Natural killer cell treated with Interleukin-12 subunit alpha and Interleukin-12 subunit beta and Interleukin-15 and Interleukin-18, amount 100 ng/mL, for 72 hours (primary cell): ENCODE results near the gene KCNQ4. TPM values are rescaled to one million over a fixed set of nuclear protein-coding genes. Genes with fewer than 3 reads are reported as not detected.

Source experiments
- ATAC-seq, 2 donors: fragments of 150-1000 bp; cut with Tn5 transposase in 1 of 2; sonication (Bioruptor Pico), chemical (Tn5 transposase) in 1 of 2; 2 replicates each; pipeline ENCODE4 v1.10.0; 2021
- DNase-seq: peaks from one replicate; pipeline ENCODE4 v3.0.0; 2022; ENCODE audit warnings: low spot score
- H3K27ac Mint-ChIP-seq, 2 donors: 1 replicate in 1 of 2; 2 replicates in 1 of 2; pipeline ENCODE4 v1.8.0; 2022; ENCODE audit warnings: mixed read lengths in 2 of 2, mild to moderate bottlenecking in 1 of 2, moderate library complexity in 1 of 2
- H3K27me3 Mint-ChIP-seq, 2 donors: 1 replicate in 1 of 2; 2 replicates in 1 of 2; pipeline ENCODE4 v1.8.0; 2022; ENCODE audit warnings: mixed read lengths in 2 of 2
- H3K36me3 Mint-ChIP-seq: one replicate; pipeline ENCODE4 v1.8.0; 2022; ENCODE audit warnings: mixed read lengths
- H3K4me1 Mint-ChIP-seq, 2 donors: 1 replicate in 1 of 2; 2 replicates in 1 of 2; pipeline ENCODE4 v1.8.0; 2022; ENCODE audit warnings: low read depth in 2 of 2, mixed read lengths in 2 of 2, mild to moderate bottlenecking in 1 of 2
- H3K4me3 Mint-ChIP-seq: one replicate; pipeline ENCODE4 v1.8.0; 2022; ENCODE audit warnings: mixed read lengths
- H3K9me3 Mint-ChIP-seq: 2 replicates; pipeline ENCODE4 v1.8.0; 2022; ENCODE audit warnings: mixed read lengths
- total RNA-seq, 2 donors: library from RNA; stranded (reverse); gene quantifications; one replicate each; pipeline ENCODE4 v1.2.3, GENCODE V29; 2022

The KCNQ4 gene
- total RNA-seq, 2 donors from 2014 or later = 0.24 to 0.56 TPM

- H3K36me3 Mint-ChIP-seq = peaks cover 24% of the 10 kb centered on the region
- ATAC-seq (no peak), DNase-seq (no peak)
- H3K4me1 Mint-ChIP-seq = peaks cover 11 to 17% of the 10 kb centered on the region in 2 donors
- no peak overlapping the region for H3K27ac Mint-ChIP-seq
- no peak overlapping the region for H3K4me3 Mint-ChIP-seq
- no peaks in the 10 kb centered on the region for H3K9me3 Mint-ChIP-seq
- H3K27me3 Mint-ChIP-seq = no peaks in the 10 kb centered on the region
These were observed 21.3 kb upstream of the KCNQ4 start for GRCh38 chr1:40762144-40762923.

GRCh38 chr1:40763742-40764532 is 19.6 kb upstream of the KCNQ4 start:
- Mint-ChIP-seq H3K27ac (peak overlapping the region; percentile 62 to 63), H3K4me3 (peak overlapping the region; percentile 52), H3K4me1 (peaks cover 11 to 17% of the 10 kb centered on the region in 2 donors), H3K36me3 (peaks cover 18% of the 10 kb centered on the region), H3K27me3 (no peaks in the 10 kb centered on the region), H3K9me3 (no peaks in the 10 kb centered on the region)
- ATAC-seq (no peak), DNase-seq (no peak)

- Mint-ChIP-seq H3K9me3 (no peaks in the 10 kb centered on the region), H3K27ac (no peak overlapping the region), H3K27me3 (no peaks in the 10 kb centered on the region), H3K4me3 (no peak overlapping the region), H3K36me3 (peaks cover 12% of the 10 kb centered on the region), H3K4me1 (peaks cover 15 to 17% of the 10 kb centered on the region in 2 donors)
- DNase-seq = no peak
- ATAC-seq = no peak
These were observed 18.6 kb upstream of the KCNQ4 start for GRCh38 chr1:40764981-40765380.

GRCh38 chr1:40766017-40766416 is 17.6 kb upstream of the KCNQ4 start:
- no peak for DNase-seq
- H3K27me3 Mint-ChIP-seq = no peaks in the 10 kb centered on the region
- no peak overlapping the region for H3K4me3 Mint-ChIP-seq
- H3K4me1 Mint-ChIP-seq = peaks cover 17 to 18% of the 10 kb centered on the region in 2 donors
- H3K36me3 Mint-ChIP-seq = peaks cover 13% of the 10 kb centered on the region
- H3K9me3 Mint-ChIP-seq = no peaks in the 10 kb centered on the region
- ATAC-seq = no peak
- H3K27ac Mint-ChIP-seq = no peak overlapping the region

GRCh38 chr1:40766560-40766959 is 17.0 kb upstream of the KCNQ4 start:
- H3K27me3 Mint-ChIP-seq = no peaks in the 10 kb centered on the region
- H3K9me3 Mint-ChIP-seq = no peaks in the 10 kb centered on the region
- H3K36me3 Mint-ChIP-seq = peaks cover 17% of the 10 kb centered on the region
- DNase-seq (no peak), ATAC-seq (no peak)
- peaks cover 17 to 18% of the 10 kb centered on the region in 2 donors for H3K4me1 Mint-ChIP-seq
- no peak overlapping the region for H3K4me3 Mint-ChIP-seq
- no peak overlapping the region for H3K27ac Mint-ChIP-seq

- H3K27me3 Mint-ChIP-seq = no peaks in the 10 kb centered on the region
- H3K36me3 Mint-ChIP-seq = peaks cover 17% of the 10 kb centered on the region
- no peak overlapping the region for H3K4me3 Mint-ChIP-seq
- no peak for DNase-seq
- H3K9me3 Mint-ChIP-seq = no peaks in the 10 kb centered on the region
- no peak overlapping the region for H3K27ac Mint-ChIP-seq
- no peak for ATAC-seq
- peaks cover 16 to 17% of the 10 kb centered on the region in 2 donors for H3K4me1 Mint-ChIP-seq
These were observed 15.2 kb upstream of the KCNQ4 start for GRCh38 chr1:40768146-40768990.

GRCh38 chr1:40769815-40770214 is 13.8 kb upstream of the KCNQ4 start:
- peaks cover 4 to 7% of the 10 kb centered on the region in 2 donors for H3K4me1 Mint-ChIP-seq
- no peak for ATAC-seq
- H3K9me3 Mint-ChIP-seq = no peaks in the 10 kb centered on the region
- H3K27me3 Mint-ChIP-seq = no peaks in the 10 kb centered on the region
- peaks cover 5% of the 10 kb centered on the region for H3K36me3 Mint-ChIP-seq
- no peak overlapping the region for H3K27ac Mint-ChIP-seq
- no peak for DNase-seq
- H3K4me3 Mint-ChIP-seq = no peak overlapping the region

- Mint-ChIP-seq H3K9me3 (no peaks in the 10 kb centered on the region), H3K4me1 (peaks cover 0 to 7% of the 10 kb centered on the region in 2 donors), H3K36me3 (peaks cover 5% of the 10 kb centered on the region), H3K27ac (no peak overlapping the region), H3K27me3 (no peaks in the 10 kb centered on the region), H3K4me3 (no peak overlapping the region)
- ATAC-seq (no peak), DNase-seq (no peak)
These were observed 13.1 kb upstream of the KCNQ4 start for GRCh38 chr1:40770296-40771070.

GRCh38 chr1:40772146-40772955 is 11.2 kb upstream of the KCNQ4 start:
- peaks cover 0 to 7% of the 10 kb centered on the region in 2 donors for H3K4me1 Mint-ChIP-seq
- H3K9me3 Mint-ChIP-seq = no peaks in the 10 kb centered on the region
- H3K4me3 Mint-ChIP-seq = no peak overlapping the region
- H3K27ac Mint-ChIP-seq = peak overlapping the region in 1 of 2 donors; percentile 57
- H3K27me3 Mint-ChIP-seq = no peaks in the 10 kb centered on the region
- DNase-seq (no peak), ATAC-seq (peak in 1 of 2 donors; percentile 4)
- H3K36me3 Mint-ChIP-seq = peaks cover 5% of the 10 kb centered on the region

GRCh38 chr1:40773748-40774265 is 9.8 kb upstream of the KCNQ4 start:
- Mint-ChIP-seq H3K9me3 (no peaks in the 10 kb centered on the region), H3K27me3 (no peaks in the 10 kb centered on the region), H3K27ac (peak overlapping the region in 1 of 2 donors; percentile 57), H3K4me3 (no peak overlapping the region), H3K36me3 (peaks cover 5% of the 10 kb centered on the region), H3K4me1 (peaks cover 0 to 10% of the 10 kb centered on the region in 2 donors)
- DNase-seq = no peak
- ATAC-seq = peak in 1 of 2 donors; percentile 15

GRCh38 chr1:40774266-40774998 is 9.2 kb upstream of the KCNQ4 start:
- no peak overlapping the region for H3K27ac Mint-ChIP-seq
- peaks cover 5% of the 10 kb centered on the region for H3K36me3 Mint-ChIP-seq
- H3K27me3 Mint-ChIP-seq = no peaks in the 10 kb centered on the region

More at GRCh38 chr1:40774266-40774998, 9.2 kb upstream of the KCNQ4 start:
- DNase-seq (peak; percentile 72), ATAC-seq (peak; percentile 63 to 68)
- Mint-ChIP-seq H3K4me1 (peaks cover 0 to 10% of the 10 kb centered on the region in 2 donors), H3K4me3 (no peak overlapping the region), H3K9me3 (no peaks in the 10 kb centered on the region)
